Type B pancreatic cell (in vitro differentiated cells): ENCODE results near the gene ERRFI1. TPM values are rescaled to one million over a fixed set of nuclear protein-coding genes. Genes with fewer than 3 reads are reported as not detected.

Source experiments
- DNase-seq: peaks from one replicate; pipeline ENCODE4 v3.0.0; 2021; ENCODE audit warnings: mixed read lengths; ENCODE audit not compliant: unreplicated experiment; ENCODE audit errors: extremely low spot score
- H3K27ac Mint-ChIP-seq: 2 replicates; pipeline ENCODE4 v1.8.0; 2021; ENCODE audit warnings: mild to moderate bottlenecking, mixed read lengths
- H3K27me3 Mint-ChIP-seq: 2 replicates; pipeline ENCODE4 v1.8.0; 2021; ENCODE audit warnings: mixed read lengths
- H3K36me3 Mint-ChIP-seq: 2 replicates; pipeline ENCODE4 v1.8.0; 2021; ENCODE audit warnings: mixed read lengths
- H3K4me1 Mint-ChIP-seq: one replicate; pipeline ENCODE4 v1.8.0; 2021; ENCODE audit warnings: mixed read lengths; ENCODE audit not compliant: unreplicated experiment
- H3K4me3 Mint-ChIP-seq: 2 replicates; pipeline ENCODE4 v1.8.0; 2021; ENCODE audit warnings: mild to moderate bottlenecking, mixed read lengths
- H3K9me3 Mint-ChIP-seq: 2 replicates; pipeline ENCODE4 v1.8.0; 2021; ENCODE audit warnings: mixed read lengths
- total RNA-seq: library from RNA; stranded (reverse); gene quantifications from 2 replicates; pipeline ENCODE4 v1.2.1, GENCODE V29; 2021; ENCODE audit warnings: low replicate concordance
- TF ChIP-seq, protein P1 (sequence below): fragments of 200-600 bp; sonication (generic); conservative IDR thresholded peaks from 2 replicates; pipeline ENCODE4 v1.5.0; 2021; ENCODE audit warnings: antibody characterized with exemption, mild to moderate bottlenecking

The ERRFI1 gene
- total RNA-seq, 1 donor from 2014 or later: 83.3 TPM

DNA sequence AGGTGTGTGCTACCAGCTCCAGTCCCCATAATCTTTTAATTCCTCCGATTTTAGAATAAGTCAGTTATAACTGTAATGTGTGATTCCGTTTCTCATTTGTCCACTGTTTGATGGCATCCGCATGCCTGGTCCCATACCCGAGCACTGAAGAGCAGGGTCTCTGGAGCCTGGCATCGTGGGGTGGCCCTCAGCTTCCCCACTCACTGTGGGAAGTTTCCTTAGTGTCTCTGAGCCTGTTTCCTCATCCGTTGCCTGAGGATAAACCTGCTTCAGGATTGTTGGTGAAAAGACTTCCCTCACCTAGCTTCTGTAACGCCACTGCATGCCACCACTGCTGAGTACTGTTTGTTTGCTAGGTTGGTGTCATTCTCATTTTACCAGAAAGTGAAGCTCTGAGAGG is 45.1 kb downstream of the ERRFI1 start:
- Mint-ChIP-seq H3K4me3 (no peak overlapping the region), H3K4me1 (peaks cover 6% of the 10 kb centered on the region), H3K27ac (no peak overlapping the region), H3K36me3 (peaks cover 30% of the 10 kb centered on the region), H3K27me3 (no peaks in the 10 kb centered on the region), H3K9me3 (no peaks in the 10 kb centered on the region)
- TF ChIP-seq, protein P1, sequence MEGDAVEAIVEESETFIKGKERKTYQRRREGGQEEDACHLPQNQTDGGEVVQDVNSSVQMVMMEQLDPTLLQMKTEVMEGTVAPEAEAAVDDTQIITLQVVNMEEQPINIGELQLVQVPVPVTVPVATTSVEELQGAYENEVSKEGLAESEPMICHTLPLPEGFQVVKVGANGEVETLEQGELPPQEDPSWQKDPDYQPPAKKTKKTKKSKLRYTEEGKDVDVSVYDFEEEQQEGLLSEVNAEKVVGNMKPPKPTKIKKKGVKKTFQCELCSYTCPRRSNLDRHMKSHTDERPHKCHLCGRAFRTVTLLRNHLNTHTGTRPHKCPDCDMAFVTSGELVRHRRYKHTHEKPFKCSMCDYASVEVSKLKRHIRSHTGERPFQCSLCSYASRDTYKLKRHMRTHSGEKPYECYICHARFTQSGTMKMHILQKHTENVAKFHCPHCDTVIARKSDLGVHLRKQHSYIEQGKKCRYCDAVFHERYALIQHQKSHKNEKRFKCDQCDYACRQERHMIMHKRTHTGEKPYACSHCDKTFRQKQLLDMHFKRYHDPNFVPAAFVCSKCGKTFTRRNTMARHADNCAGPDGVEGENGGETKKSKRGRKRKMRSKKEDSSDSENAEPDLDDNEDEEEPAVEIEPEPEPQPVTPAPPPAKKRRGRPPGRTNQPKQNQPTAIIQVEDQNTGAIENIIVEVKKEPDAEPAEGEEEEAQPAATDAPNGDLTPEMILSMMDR: no peak
- no peak for DNase-seq

DNA sequence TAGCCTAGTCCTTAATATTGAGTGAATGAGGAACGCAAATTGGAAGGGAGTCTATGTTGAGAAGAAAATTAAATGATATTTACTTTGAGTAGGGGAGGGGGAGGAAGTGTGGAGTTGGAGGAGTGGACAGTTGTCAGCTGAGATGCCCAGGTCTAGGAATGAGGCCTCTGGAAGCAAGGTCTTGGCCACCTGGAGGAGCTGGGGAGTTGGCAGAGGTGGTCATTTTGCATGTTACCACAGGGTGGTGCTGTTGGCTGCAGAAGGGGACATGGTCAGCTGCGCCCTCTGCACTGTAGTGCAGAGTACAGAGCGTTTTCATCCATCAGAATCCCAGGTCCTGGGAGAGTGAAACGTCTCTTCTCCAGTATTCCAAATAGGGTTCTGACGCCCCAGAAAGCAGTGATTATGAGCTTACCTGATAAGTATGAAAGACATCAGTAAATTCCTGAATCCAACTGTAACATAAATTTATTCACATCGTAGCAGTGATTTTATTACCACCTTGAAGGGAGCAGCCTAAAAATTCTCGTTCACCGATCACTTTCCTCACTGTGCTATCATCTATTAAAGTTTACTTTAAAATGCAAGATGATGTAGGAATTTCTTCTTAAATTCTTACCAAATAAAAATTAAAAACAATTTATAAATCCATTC is 50.8 kb downstream of the ERRFI1 start:
- Mint-ChIP-seq H3K4me1 (peaks cover 6% of the 10 kb centered on the region), H3K27ac (no peak overlapping the region), H3K4me3 (no peak overlapping the region), H3K9me3 (no peaks in the 10 kb centered on the region), H3K36me3 (peaks cover 26% of the 10 kb centered on the region), H3K27me3 (no peaks in the 10 kb centered on the region)
- DNase-seq: peak; percentile 78
- TF ChIP-seq, protein P1: peak; percentile 90

DNA sequence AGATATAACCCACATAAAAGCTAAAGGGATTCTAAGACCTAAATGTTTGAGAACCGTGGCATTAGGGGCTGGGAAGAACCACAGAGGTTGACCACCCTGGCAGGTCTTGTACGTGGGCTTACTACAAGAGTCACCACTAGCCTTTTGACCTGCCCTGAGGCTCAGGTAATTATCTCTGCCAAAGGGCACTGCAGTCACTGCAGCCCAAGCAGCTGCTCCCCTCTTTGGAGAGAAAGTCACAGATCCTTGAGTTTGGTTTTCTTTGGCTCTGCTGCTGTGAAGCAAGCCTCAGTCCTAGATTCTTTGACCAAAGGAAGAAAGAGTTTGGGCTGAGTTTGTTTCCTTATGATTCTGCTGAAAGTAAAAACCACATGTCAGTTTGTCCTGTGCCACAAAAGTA is 53.0 kb downstream of the ERRFI1 start:
- Mint-ChIP-seq H3K36me3 (peaks cover 28% of the 10 kb centered on the region), H3K4me3 (no peak overlapping the region), H3K27me3 (no peaks in the 10 kb centered on the region), H3K9me3 (no peaks in the 10 kb centered on the region), H3K27ac (no peak overlapping the region), H3K4me1 (peaks cover 6% of the 10 kb centered on the region)
- TF ChIP-seq, protein P1: no peak
- no peak for DNase-seq

DNA sequence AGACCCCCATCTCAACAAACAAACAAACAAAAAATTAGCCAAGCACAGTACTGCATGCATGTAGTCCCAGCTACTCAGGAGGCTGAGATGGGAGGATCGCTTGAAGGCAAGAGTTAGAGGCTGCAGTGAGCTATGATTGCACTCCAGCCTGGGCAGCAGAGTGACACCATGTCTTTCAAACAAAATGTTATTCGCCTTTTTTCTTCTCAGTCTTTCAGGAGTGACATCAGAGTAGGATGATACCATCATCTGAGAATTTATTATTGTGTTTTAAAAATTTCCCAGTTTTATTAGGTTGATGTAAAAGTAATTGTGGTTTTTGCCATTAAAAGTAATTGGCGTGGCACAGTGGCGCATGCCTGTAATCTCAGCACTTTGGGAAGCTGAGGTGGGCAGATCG is 53.8 kb downstream of the ERRFI1 start:
- no peak for DNase-seq
- no peak overlapping the region for H3K27ac Mint-ChIP-seq
- no peaks in the 10 kb centered on the region for H3K27me3 Mint-ChIP-seq
- H3K4me3 Mint-ChIP-seq: no peak overlapping the region
- H3K4me1 Mint-ChIP-seq: peaks cover 6% of the 10 kb centered on the region
- peaks cover 28% of the 10 kb centered on the region for H3K36me3 Mint-ChIP-seq
- TF ChIP-seq, protein P1: no peak
- no peaks in the 10 kb centered on the region for H3K9me3 Mint-ChIP-seq

DNA sequence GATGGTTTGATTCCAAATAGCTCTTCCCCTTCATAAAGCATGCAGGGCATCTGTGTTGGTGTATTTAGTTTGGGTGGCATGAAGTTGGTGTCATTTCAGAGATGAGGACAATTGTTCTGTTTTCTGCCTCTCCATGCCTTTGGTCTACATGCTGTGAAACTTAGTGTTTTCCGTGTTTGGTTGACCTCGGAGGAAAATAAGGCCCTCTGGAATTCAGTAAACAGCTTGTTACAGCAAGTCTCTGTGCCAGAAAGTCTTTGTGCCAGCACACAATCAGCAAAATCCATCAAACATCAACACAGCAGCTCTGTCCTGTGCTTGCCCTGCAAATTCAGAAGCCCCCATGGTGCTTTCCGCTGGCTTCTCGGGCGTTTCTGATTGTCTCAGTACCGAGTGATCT is 55.1 kb downstream of the ERRFI1 start:
- H3K27me3 Mint-ChIP-seq: no peaks in the 10 kb centered on the region
- H3K9me3 Mint-ChIP-seq: no peaks in the 10 kb centered on the region
- TF ChIP-seq, protein P1: no peak
- H3K27ac Mint-ChIP-seq: no peak overlapping the region
- peaks cover 37% of the 10 kb centered on the region for H3K36me3 Mint-ChIP-seq
- peaks cover 12% of the 10 kb centered on the region for H3K4me1 Mint-ChIP-seq
- H3K4me3 Mint-ChIP-seq: no peak overlapping the region
- no peak for DNase-seq
